ENCODE data around the gene PLCG1.
A peak's percentile ranks its signal among the peaks of the same experiment; 100 is the strongest.

DNA sequence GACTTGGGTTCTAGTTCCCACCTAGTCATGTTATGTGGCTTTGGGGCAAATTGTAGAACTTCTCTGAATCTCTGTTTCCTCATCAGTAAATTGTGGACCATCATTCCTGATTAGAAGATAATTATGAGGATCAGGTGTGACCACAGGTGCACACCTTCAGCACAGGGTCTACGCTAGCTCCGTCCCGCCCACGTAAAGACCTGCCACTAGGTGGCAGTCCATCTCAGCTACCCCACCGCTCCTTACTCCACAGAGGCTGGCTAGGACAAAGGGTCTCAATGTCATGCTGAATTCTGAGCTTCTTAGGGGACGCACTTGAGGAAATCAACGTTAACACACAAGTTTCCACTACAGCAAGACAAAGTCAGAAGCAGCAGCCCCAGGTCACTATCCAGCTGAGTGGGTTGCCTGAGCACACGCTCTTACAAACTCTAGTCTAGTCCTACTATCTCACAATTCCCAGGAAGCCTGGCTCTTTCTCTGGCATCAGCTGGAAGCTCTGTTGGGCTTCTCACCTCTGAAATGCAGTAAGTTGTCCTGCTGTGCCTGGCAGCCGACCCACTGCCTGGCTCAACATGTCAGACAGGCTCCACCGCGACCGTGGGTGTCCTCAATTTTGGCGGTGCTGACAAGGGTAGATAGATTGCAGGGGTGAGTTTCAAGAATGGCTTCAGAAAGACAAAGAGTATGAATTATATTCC lies 2.0 kb upstream of the PLCG1 start:
- TF ChIP-seq CTCF (IDR thresholded peaks at IDR 0.05; ENCODE audit: poor library complexity, severe bottlenecking) (peak; percentile 38), TAF1 (IDR thresholded peaks at IDR 0.05; ENCODE audit: low read depth) (no peak), POLR2AphosphoS5 (IDR thresholded peaks at IDR 0.05) (no peak), EZH2 (IDR thresholded peaks at IDR 0.05; ENCODE audit: borderline replicate concordance, insufficient read depth, low read length, poor library complexity, severe bottlenecking) (no peak), SMC3 (conservative IDR thresholded peaks at IDR 0.05; ENCODE audit: poor library complexity) (no peak), RAD21 (conservative IDR thresholded peaks at IDR 0.05) (no peak), EP300 (conservative IDR thresholded peaks at IDR 0.05; ENCODE audit: poor library complexity, severe bottlenecking) (no peak), MXI1 (conservative IDR thresholded peaks at IDR 0.05; ENCODE audit: poor library complexity, severe bottlenecking) (no peak)
- TF ChIP-seq, protein P1, sequence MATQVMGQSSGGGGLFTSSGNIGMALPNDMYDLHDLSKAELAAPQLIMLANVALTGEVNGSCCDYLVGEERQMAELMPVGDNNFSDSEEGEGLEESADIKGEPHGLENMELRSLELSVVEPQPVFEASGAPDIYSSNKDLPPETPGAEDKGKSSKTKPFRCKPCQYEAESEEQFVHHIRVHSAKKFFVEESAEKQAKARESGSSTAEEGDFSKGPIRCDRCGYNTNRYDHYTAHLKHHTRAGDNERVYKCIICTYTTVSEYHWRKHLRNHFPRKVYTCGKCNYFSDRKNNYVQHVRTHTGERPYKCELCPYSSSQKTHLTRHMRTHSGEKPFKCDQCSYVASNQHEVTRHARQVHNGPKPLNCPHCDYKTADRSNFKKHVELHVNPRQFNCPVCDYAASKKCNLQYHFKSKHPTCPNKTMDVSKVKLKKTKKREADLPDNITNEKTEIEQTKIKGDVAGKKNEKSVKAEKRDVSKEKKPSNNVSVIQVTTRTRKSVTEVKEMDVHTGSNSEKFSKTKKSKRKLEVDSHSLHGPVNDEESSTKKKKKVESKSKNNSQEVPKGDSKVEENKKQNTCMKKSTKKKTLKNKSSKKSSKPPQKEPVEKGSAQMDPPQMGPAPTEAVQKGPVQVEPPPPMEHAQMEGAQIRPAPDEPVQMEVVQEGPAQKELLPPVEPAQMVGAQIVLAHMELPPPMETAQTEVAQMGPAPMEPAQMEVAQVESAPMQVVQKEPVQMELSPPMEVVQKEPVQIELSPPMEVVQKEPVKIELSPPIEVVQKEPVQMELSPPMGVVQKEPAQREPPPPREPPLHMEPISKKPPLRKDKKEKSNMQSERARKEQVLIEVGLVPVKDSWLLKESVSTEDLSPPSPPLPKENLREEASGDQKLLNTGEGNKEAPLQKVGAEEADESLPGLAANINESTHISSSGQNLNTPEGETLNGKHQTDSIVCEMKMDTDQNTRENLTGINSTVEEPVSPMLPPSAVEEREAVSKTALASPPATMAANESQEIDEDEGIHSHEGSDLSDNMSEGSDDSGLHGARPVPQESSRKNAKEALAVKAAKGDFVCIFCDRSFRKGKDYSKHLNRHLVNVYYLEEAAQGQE (IDR thresholded peaks at IDR 0.05; ENCODE audit: borderline replicate concordance) = no peak

All from neural cell (in vitro differentiated cells).